Stimulated activated CD8-positive, alpha-beta memory T cell treated with anti-CD3 and anti-CD28 coated beads, Interleukin-7, amount 100 ng/mL, for 48 hours (primary cell): ENCODE data around the gene KDM4F.
"Not testable (repeated sequence)": the region's sequence is repeated elsewhere in the genome, so short reads cannot be mapped to it uniquely, and the experiment has no call there.

Source experiments
- DNase-seq, 2 donors: peaks; one replicate each; pipeline ENCODE4 v3.0.0-alpha.2; 2020; ENCODE audit warnings: low read depth in 1 of 2; ENCODE audit errors: extremely low read depth in 1 of 2

KDM4F gene

GRCh38 chr11:95049122-95049521 lies at the start of gene KDM4F:
Gene KDM4F, plus strand, starts transcription at chr11:95049422.
- DNase-seq: not testable (repeated sequence)

DNA sequence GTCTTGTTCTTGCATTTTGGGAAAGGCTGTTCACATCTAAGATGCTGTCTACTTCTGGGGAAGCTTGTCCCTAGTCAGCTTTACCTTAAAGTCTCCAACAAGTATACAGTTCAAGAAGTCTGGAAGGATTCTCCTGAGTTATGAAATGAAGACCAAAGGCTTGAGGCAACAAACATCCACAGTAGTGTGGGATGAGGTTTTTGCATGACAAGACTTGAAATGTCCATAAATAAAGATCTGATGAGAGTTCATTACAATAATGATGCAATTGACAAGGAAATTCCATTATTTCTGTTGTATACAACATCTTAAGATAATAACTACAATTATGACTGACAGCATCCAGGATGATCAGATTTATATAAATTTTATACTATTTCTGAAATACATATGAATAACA lies 45.5 kb upstream of the KDM4F start:
- no peak for DNase-seq

DNA sequence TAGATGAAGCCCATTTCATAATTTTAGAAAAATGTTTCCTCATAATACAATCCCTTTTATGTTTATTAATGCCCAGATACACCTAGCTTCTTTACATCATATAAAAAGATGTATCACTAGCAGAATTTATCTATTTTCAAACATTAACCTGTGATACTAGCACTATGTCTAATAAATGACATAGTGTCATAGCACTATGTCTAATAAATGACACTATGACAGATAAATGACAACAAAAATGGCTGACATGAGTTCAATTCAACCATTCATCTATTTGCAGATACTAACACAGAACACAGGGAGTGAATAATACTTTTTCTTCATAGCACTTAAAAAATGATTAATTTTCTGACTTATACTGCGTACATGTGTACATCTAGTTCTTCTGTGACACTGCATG lies 43.6 kb upstream of the KDM4F start:
- DNase-seq: no peak

GRCh38 chr11:95011376-95011775 lies 37.8 kb upstream of the KDM4F start:
- DNase-seq: no peak

DNA sequence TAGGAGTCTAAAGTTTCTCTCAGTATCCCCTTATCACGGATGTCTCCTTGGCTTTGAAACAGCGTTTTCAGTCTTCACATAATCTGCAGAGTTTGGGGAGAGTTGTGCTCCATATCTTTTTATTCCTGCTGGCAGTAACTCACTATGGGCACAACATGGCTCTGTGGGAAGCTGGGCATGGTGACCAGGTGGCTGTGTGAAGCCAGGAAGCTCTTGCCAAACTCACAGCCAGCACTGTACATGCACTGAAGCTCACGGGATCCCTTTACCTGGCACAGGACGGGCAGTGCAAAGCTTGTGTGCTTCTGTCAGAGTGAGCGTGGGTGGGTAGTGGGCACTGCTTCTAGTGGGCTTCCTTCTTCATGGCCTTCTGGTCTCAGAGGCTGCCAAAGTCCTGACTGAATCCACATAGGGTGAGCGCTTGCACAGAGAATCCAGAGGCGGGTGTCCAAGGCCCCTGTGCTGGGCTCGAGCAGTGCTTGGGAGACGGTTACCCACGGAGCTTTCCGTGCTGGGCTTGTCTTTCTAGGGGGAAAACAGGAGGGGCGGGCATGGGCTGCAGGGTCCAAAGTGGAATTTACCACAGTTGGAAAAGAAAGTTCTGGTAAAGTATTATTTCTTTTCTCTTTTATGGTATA lies 34.9 kb upstream of the KDM4F start:
- no peak for DNase-seq

- no peak for DNase-seq
These were observed 33.1 kb upstream of the KDM4F start for GRCh38 chr11:95016139-95016538.

DNA sequence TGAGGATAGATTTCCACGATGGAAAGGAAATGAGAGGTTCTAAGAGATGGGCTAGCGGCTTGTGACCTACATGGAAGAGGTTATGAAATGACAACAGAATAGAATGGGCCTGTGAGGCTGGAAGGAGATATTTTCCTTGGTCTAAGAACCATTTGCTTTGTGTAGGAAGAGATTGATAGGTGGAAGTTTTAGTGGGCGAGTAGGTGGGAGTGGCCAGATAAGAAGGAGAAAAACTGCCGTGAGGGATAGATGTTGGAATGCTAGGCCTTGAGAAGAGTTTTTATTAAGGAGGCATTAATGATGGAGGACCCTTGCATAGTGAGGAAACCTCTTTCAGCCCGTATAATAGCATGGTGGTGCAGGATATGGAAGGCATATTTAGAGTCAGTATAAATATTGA lies 27.8 kb upstream of the KDM4F start:
- DNase-seq: not testable (repeated sequence)

- DNase-seq: no peak
These were observed 24.3 kb upstream of the KDM4F start, which contains the start of gene KDM4E for GRCh38 chr11:95024958-95025357. Gene KDM4E, plus strand, starts transcription at chr11:95025258. Its CDS starts 300 bp downstream, at chr11:95025558.

GRCh38 chr11:95025594-95025993 lies 23.6 kb upstream of the KDM4F start:
- DNase-seq: not testable (repeated sequence)

- no peak for DNase-seq
These were observed 20.9 kb upstream of the KDM4F start for GRCh38 chr11:95028357-95028756.

- no peak for DNase-seq
These were observed 16.2 kb upstream of the KDM4F start for GRCh38 chr11:95033051-95033450.

- DNase-seq: no peak
These were observed 13.9 kb upstream of the KDM4F start for GRCh38 chr11:95035316-95035715.

GRCh38 chr11:95037356-95038035 lies 11.7 kb upstream of the KDM4F start:
- not testable (repeated sequence) for DNase-seq

GRCh38 chr11:95042239-95042638 lies 7.0 kb upstream of the KDM4F start:
- DNase-seq: no peak

GRCh38 chr11:95042906-95043305 lies 6.3 kb upstream of the KDM4F start:
- no peak for DNase-seq

DNA sequence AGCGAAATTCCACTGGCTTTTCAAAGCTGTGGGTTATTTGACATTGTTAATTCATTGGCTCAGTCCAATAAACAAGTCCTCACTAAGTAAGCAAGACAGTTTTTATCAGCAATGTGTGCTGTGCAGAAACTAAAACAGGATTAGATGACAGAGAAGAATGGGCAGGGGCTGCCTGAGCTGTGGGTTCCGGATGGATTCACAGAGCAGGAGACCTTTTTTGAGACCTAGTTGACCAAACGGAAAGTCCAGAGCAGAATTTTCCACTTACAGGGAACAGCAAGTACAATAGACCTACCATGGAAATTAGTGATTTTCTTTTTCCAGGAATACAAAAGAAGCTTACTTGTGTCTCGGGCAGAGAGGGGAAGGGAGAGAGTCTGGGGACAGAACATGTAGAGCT lies 5.2 kb upstream of the KDM4F start:
- DNase-seq: no peak

GRCh38 chr11:95045812-95046211 lies 3.4 kb upstream of the KDM4F start:
- DNase-seq: no peak

DNA sequence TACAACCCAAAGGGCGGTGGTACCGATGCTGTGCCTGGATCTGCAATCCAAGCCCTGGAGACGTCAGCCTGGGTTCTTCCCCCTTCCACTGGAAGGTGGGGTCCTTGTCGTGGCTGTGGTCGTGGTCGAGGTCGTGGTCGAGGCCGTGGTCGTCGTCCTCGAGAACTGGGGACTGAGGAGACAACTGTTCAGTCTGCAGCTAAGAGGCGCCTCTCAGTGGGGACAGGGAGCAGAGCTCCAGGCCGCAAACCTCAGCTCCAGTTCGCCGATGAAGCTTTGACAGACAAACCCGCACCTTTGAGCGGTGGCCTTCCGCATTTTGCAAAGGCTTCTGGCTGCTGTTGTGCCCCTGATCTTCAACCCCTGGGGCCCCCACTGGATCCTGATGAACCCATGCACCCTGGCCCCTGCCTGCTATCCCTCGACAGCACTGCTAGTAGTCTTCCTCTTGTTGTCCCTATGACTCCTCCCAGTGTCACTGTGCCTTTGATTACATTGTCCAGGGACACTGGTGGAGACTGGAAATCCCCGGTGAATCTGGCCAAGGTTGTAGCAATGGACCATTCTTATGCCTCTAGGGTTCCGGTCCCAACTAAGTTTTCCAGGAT lies 1.5 kb downstream of the KDM4F start:
- no peak for DNase-seq

- no peak for DNase-seq
These were observed 5.1 kb downstream of the KDM4F start for GRCh38 chr11:95054356-95054755.

GRCh38 chr11:95055283-95055897 lies 6.2 kb downstream of the KDM4F start:
- no peak for DNase-seq

- DNase-seq: no peak
These were observed 8.7 kb downstream of the KDM4F start for GRCh38 chr11:95057959-95058358.

GRCh38 chr11:95058621-95059020 lies 9.4 kb downstream of the KDM4F start:
- DNase-seq: no peak
